ENCODE data around the gene CRAT.

DNA sequence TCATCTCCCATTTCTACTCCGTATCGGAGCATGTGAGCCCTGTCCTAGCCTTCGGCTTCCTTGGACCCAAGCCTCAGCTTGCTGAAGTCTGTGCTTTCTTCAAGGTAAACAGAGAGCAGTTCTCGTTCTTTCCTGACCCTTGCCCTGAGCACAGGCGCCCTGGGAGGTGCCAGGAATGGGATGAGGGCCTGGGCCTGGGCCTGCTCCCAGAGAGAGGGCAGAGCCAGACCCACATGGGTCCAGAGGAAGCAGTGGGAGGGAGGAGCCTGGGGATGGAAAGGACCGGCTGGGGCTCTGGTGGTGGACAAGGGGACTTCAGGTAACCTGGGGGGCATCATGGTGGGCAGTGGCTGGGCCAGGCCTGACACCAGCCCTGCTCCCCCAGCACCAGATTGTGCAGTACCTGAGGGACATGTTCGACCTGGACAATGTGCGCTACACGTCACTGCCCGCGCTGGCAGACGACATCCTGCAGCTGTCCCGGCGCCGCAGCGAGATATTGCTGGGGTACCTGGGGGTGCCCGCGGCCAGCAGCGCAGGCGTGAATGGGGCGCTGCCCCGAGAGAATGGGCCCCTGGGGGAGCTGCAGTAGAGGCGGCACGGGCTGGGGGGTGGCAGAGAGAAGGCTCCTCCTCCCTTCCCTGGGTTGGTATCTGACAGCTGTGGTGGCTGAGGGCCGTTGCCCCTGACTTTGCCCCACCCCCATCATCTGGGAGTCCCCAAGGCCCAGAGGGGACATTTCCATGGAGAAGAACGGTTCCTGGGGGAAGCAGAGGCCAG is 40.5 kb downstream of the CRAT start:
- TF ChIP-seq EP300 (IDR thresholded peaks at IDR 0.05; ENCODE audit: borderline replicate concordance) (no peak), YY1 (IDR thresholded peaks at IDR 0.05; ENCODE audit: low read depth) (no peak), CEBPB (IDR thresholded peaks at IDR 0.05) (no peak)

Data from Ishikawa (cell line).